Mesenchymal stem cell (in vitro differentiated cells and primary cell): ENCODE data around the gene LYPLA2.

Experiments
- DNase-seq: peaks from one replicate; pipeline ENCODE4 v3.0.0-alpha.2; 2013
- H2AFZ ChIP-seq: one replicate; pipeline ENCODE4 v1.6.1; 2013; ENCODE audit warnings: low read depth, mild to moderate bottlenecking, control low read depth, inconsistent platforms, low read length, moderate library complexity
- H2AK5ac ChIP-seq: 2 replicates; pipeline ENCODE4 v1.6.1; 2013; ENCODE audit warnings: low read length, moderate library complexity, mild to moderate bottlenecking, inconsistent platforms; ENCODE audit not compliant: severe bottlenecking
- H2BK120ac ChIP-seq: one replicate; pipeline ENCODE4 v1.6.1; 2013; ENCODE audit warnings: low read depth, mild to moderate bottlenecking, inconsistent platforms, low read length, moderate library complexity
- H2BK12ac ChIP-seq, 2 experiments: one replicate each; pipeline ENCODE4 v1.6.1; 2013; ENCODE audit warnings: inconsistent platforms in 2 of 2, low read length in 2 of 2, mild to moderate bottlenecking in 2 of 2, moderate library complexity in 2 of 2, control low read depth in 1 of 2
- H2BK15ac ChIP-seq: one replicate; pipeline ENCODE4 v1.6.1; 2013; ENCODE audit warnings: mild to moderate bottlenecking, low read depth, inconsistent platforms; ENCODE audit not compliant: poor library complexity, severe bottlenecking
- H2BK5ac ChIP-seq: 2 replicates; pipeline ENCODE4 v1.6.1; 2013; ENCODE audit warnings: low read depth, mild to moderate bottlenecking, low read length, control low read depth, inconsistent platforms; ENCODE audit not compliant: poor library complexity, severe bottlenecking
- H3K14ac ChIP-seq, 2 experiments: one replicate each; pipeline ENCODE4 v1.6.1; 2013; ENCODE audit warnings: inconsistent platforms in 2 of 2, low read length in 2 of 2, control low read depth in 1 of 2, mild to moderate bottlenecking in 1 of 2, moderate library complexity in 1 of 2
- H3K18ac ChIP-seq, 2 experiments: one replicate each; pipeline ENCODE4 v1.6.1; 2013; ENCODE audit warnings: inconsistent platforms in 2 of 2, low read length in 2 of 2, control low read depth in 1 of 2, low read depth in 1 of 2, mild to moderate bottlenecking in 1 of 2
- H3K23ac ChIP-seq, 2 experiments: one replicate each; pipeline ENCODE4 v1.6.1; 2013; ENCODE audit warnings: inconsistent platforms in 2 of 2, low read length in 2 of 2, mild to moderate bottlenecking in 2 of 2, moderate library complexity in 2 of 2, control low read depth in 1 of 2
- H3K27ac ChIP-seq: 2 replicates; pipeline ENCODE4 v1.5.1; 2013; ENCODE audit warnings: mild to moderate bottlenecking, moderate library complexity, low read length, control low read depth, inconsistent platforms; ENCODE audit not compliant: poor library complexity, severe bottlenecking
- H3K27me3 ChIP-seq, 2 experiments: 2 replicates each; pipeline versions ENCODE4 v1.6.1 to v1.7.0; 2013; ENCODE audit warnings: low read length in 2 of 2, mild to moderate bottlenecking in 2 of 2, moderate library complexity in 2 of 2, control low read depth in 1 of 2, inconsistent platforms in 1 of 2; ENCODE audit not compliant: control insufficient read depth in 1 of 2, insufficient read depth in 1 of 2
- H3K36me3 ChIP-seq, 2 experiments: 2 replicates each; pipeline versions ENCODE4 v1.6.1 to v1.7.0; 2013; ENCODE audit warnings: low read length in 2 of 2, control low read depth in 1 of 2, inconsistent platforms in 1 of 2, low read depth in 1 of 2, mild to moderate bottlenecking in 1 of 2; ENCODE audit not compliant: insufficient read depth in 2 of 2, control insufficient read depth in 1 of 2
- H3K4ac ChIP-seq, 2 experiments: one replicate each; pipeline ENCODE4 v1.6.1; 2013; ENCODE audit warnings: inconsistent platforms in 2 of 2, low read length in 2 of 2, mild to moderate bottlenecking in 2 of 2, moderate library complexity in 2 of 2, control low read depth in 1 of 2, low read depth in 1 of 2
- H3K4me1 ChIP-seq: 2 replicates; pipeline ENCODE4 v1.6.1; 2013; ENCODE audit warnings: low read depth, low read length, control low read depth; ENCODE audit not compliant: control insufficient read depth, insufficient read depth
- H3K4me2 ChIP-seq: 2 replicates; pipeline ENCODE4 v1.6.1; 2013; ENCODE audit warnings: low read length, mild to moderate bottlenecking, inconsistent platforms; ENCODE audit not compliant: poor library complexity, severe bottlenecking
- H3K4me3 ChIP-seq, 2 experiments: 2 replicates each; pipeline versions ENCODE4 v1.5.1 to v1.7.0; 2013; ENCODE audit warnings: low read length in 2 of 2, mild to moderate bottlenecking in 2 of 2, control low read depth in 1 of 2, low read depth in 1 of 2; ENCODE audit not compliant: insufficient read depth in 1 of 2
- H3K79me1 ChIP-seq: replicated peaks from 2 replicates; pipeline ENCODE4 v1.6.1; 2013; ENCODE audit warnings: mild to moderate bottlenecking, control low read depth, low read length, inconsistent platforms; ENCODE audit not compliant: poor library complexity, severe bottlenecking
- H3K9ac ChIP-seq: 2 replicates; pipeline ENCODE4 v1.7.0; 2013; ENCODE audit warnings: mild to moderate bottlenecking, low read length, moderate library complexity
- H3K9me3 ChIP-seq: 2 replicates; pipeline ENCODE4 v1.7.0; 2013; ENCODE audit warnings: mild to moderate bottlenecking, low read length; ENCODE audit not compliant: control insufficient read depth
- H4K8ac ChIP-seq: one replicate; pipeline ENCODE4 v1.6.1; 2013; ENCODE audit warnings: inconsistent platforms, mild to moderate bottlenecking, low read length, moderate library complexity
- H4K91ac ChIP-seq: one replicate; pipeline ENCODE4 v1.6.1; 2013; ENCODE audit warnings: mild to moderate bottlenecking, low read length, inconsistent platforms
- WGBS: methylation state at CpG from one replicate; pipeline ENCODE4 v1.1.7; 2013; ENCODE audit warnings: mixed read lengths; 5-methylcytosine and 5-hydroxymethylcytosine counted together

Gene LYPLA2

GRCh38 chr1:23772854-23773242, 18.1 kb upstream of the LYPLA2 start:
- Histone ChIP-seq H3K4ac (no peak overlapping the region), H3K27ac (no peak overlapping the region), H3K27me3 (no peaks in the 10 kb centered on the region), H2AFZ (no peak overlapping the region), H2BK15ac (no peak overlapping the region), H2BK120ac (no peak overlapping the region), H3K23ac (no peak overlapping the region), H3K4me1 (peaks cover 2% of the 10 kb centered on the region), H3K4me3 (no peak overlapping the region), H3K14ac (no peak overlapping the region), H2BK12ac (no peak overlapping the region), H2AK5ac (no peak overlapping the region), H4K8ac (no peak overlapping the region), H3K79me1 (peaks cover 23% of the 10 kb centered on the region), H3K9ac (no peak overlapping the region), H3K4me2 (no peak overlapping the region), H3K9me3 (no peaks in the 10 kb centered on the region), H4K91ac (no peak overlapping the region), H2BK5ac (no peak overlapping the region), H3K18ac (no peak overlapping the region), H3K36me3 (peaks cover 2 to 25% of the 10 kb centered on the region in 2 experiments)
- 84% methylated on average over 8 of the region's 10 CpGs for WGBS
- DNase-seq: no peak

GRCh38 chr1:23774174-23774880, 16.6 kb upstream of the LYPLA2 start:
- Histone ChIP-seq H3K9me3 (no peaks in the 10 kb centered on the region), H2BK15ac (no peak overlapping the region), H3K4me3 (no peak overlapping the region), H3K27ac (no peak overlapping the region), H4K91ac (no peak overlapping the region), H2AK5ac (no peak overlapping the region), H3K4me1 (peaks cover 7% of the 10 kb centered on the region), H3K36me3 (peaks cover 2 to 12% of the 10 kb centered on the region in 2 experiments), H2AFZ (no peak overlapping the region), H3K4me2 (no peak overlapping the region), H3K27me3 (no peaks in the 10 kb centered on the region), H3K23ac (no peak overlapping the region), H3K18ac (no peak overlapping the region), H2BK120ac (no peak overlapping the region), H3K14ac (peak overlapping the region in 1 of 2 experiments; percentile 15), H3K79me1 (peaks cover 22% of the 10 kb centered on the region), H4K8ac (no peak overlapping the region), H3K9ac (no peak overlapping the region), H2BK12ac (no peak overlapping the region), H3K4ac (no peak overlapping the region), H2BK5ac (no peak overlapping the region)
- 89% methylated on average over 4 of the region's 6 CpGs for WGBS
- DNase-seq: no peak

- no peak overlapping the region for H2AFZ ChIP-seq
- no peak overlapping the region for H3K14ac ChIP-seq
- H2AK5ac ChIP-seq: no peak overlapping the region
- H3K36me3 ChIP-seq: peaks cover 0 to 10% of the 10 kb centered on the region in 2 experiments
- H3K27ac ChIP-seq: no peak overlapping the region
- H3K79me1 ChIP-seq: peaks cover 19% of the 10 kb centered on the region
- no peak overlapping the region for H2BK5ac ChIP-seq
- H3K27me3 ChIP-seq: no peaks in the 10 kb centered on the region
- H2BK12ac ChIP-seq: no peak overlapping the region
- no peak overlapping the region for H4K91ac ChIP-seq
- peak overlapping the region; percentile 97 for H3K9ac ChIP-seq
- peaks cover 9% of the 10 kb centered on the region for H3K4me1 ChIP-seq
- H3K4me2 ChIP-seq: no peak overlapping the region
- DNase-seq: no peak
- no peak overlapping the region for H2BK120ac ChIP-seq
- no peak overlapping the region for H3K23ac ChIP-seq
- H4K8ac ChIP-seq: no peak overlapping the region
- no peak overlapping the region for H2BK15ac ChIP-seq
- 99% methylated on average over 2 of the region's 2 CpGs for WGBS
- no peak overlapping the region for H3K18ac ChIP-seq
- H3K9me3 ChIP-seq: no peaks in the 10 kb centered on the region
- no peak overlapping the region for H3K4ac ChIP-seq
- H3K4me3 ChIP-seq: no peak overlapping the region
These were observed 14.7 kb upstream of the LYPLA2 start for GRCh38 chr1:23776217-23776616.

DNA sequence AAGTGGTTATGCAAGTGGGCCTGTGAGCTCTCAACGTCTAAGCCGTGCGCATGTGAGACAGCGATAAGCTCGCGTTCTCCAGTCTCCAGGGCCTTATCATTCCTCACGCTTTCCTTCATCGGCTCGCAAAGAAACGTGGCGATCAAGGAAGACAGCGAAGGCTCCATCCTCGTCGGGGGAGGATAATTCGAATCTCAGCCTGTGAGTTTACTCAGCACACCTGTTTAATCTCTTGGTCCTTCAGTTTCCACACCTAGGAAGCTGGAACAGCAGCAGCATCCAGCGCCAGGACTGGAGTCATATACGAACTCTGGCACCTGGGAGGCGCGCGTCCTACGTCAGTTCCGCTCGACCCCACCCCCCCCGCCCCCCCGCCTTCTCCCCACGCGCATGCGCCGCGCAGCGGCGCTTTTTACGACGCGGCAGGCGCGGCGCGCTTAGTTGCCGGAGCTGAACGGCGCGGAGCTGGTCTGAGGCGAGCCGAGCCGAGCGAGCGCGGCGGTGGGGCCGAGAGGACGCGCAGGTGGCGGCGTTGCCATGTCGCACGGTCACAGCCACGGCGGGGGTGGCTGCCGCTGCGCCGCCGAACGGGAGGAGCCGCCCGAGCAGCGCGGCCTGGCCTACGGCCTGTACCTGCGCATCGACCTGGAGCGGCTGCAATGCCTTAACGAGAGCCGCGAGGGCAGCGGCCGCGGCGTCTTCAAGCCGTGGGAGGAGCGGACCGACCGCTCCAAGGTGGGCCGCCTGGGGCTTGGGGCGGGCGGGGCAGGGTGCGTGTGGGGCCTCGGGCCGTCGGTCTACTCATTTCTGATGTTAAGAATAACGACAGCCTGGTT, 12.7 kb upstream of the LYPLA2 start, which contains the start of gene PITHD1:
Gene PITHD1 (plus strand): TSS at position 440 of the 836 bp plus-strand sequence. CDS start 98 bp downstream, at position 538.
- peak within 1 kb of the TSS; percentile 96 to 98 for H3K4me3 ChIP-seq
- peak within 1 kb of the TSS in 1 of 2 experiments; percentile 68 for H2BK12ac ChIP-seq
- under 1% methylated on average over 89 of the region's 91 CpGs for WGBS
- H2BK120ac ChIP-seq: no peak within 1 kb of the TSS
- DNase-seq: peak; percentile 86
- H3K4ac ChIP-seq: peak within 1 kb of the TSS; percentile 71 to 91
- H4K8ac ChIP-seq: peak within 1 kb of the TSS; percentile 92
- peak within 1 kb of the TSS; percentile 97 for H3K9ac ChIP-seq
- no peaks in the 10 kb centered on the region for H3K27me3 ChIP-seq
- peaks cover 4 to 17% of the 10 kb centered on the region in 2 experiments for H3K36me3 ChIP-seq
- peak within 1 kb of the TSS; percentile 61 for H3K27ac ChIP-seq
- peak within 1 kb of the TSS; percentile 100 for H3K4me2 ChIP-seq
- H2AK5ac ChIP-seq: peak within 1 kb of the TSS; percentile 85
- peak within 1 kb of the TSS; percentile 94 for H4K91ac ChIP-seq
- H3K23ac ChIP-seq: peak within 1 kb of the TSS in 1 of 2 experiments; percentile 92
- H2AFZ ChIP-seq: peak within 1 kb of the TSS; percentile 93
- peak within 1 kb of the TSS; percentile 19 for H2BK15ac ChIP-seq
- peak within 1 kb of the TSS; percentile 89 to 93 for H3K18ac ChIP-seq
- peaks cover 11% of the 10 kb centered on the region for H3K4me1 ChIP-seq
- peak within 1 kb of the TSS in 1 of 2 experiments; percentile 97 for H3K14ac ChIP-seq
- H3K9me3 ChIP-seq: no peaks in the 10 kb centered on the region
- H3K79me1 ChIP-seq: peaks cover 19% of the 10 kb centered on the region
- no peak within 1 kb of the TSS for H2BK5ac ChIP-seq
